GM19463 (cell line): ENCODE measurements around the gene PRKCD.

Experiments used
- ATAC-seq: cut with Tn5 transposase; IDR thresholded peaks from one replicate; pipeline ENCODE4 v1.9.1; 2021; ENCODE audit warnings: mild to moderate bottlenecking, moderate library complexity; ENCODE audit not compliant: unreplicated experiment

The PRKCD gene

DNA sequence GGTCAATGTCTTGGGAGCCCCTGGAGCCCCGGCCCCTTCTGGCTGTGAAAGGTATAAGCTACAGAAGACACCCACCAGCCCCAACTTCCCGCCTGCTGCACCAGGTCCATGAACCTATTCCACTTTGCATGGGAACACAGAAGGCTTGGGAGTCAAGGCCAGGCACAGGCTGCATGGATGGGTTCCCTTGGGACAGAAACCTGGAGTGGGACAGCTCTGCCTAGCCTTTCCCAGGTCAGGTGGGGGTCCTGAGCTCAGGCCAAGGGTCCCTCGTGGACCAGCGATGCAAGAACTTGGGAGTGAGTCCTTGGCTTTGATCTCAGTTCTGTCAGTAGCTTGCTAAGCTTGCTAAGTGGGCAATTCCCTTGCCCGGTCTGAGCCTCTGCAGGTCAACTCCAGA, 69.8 kb downstream of the PRKCD start:
- no peak for ATAC-seq

GRCh38 chr3:53231532-53232511, 70.8 kb downstream of the PRKCD start:
- ATAC-seq = no peak

GRCh38 chr3:53232641-53233377, 71.8 kb downstream of the PRKCD start:
- no peak for ATAC-seq

GRCh38 chr3:53234130-53234840, 73.3 kb downstream of the PRKCD start:
- ATAC-seq = no peak

GRCh38 chr3:53234841-53235232, 73.8 kb downstream of the PRKCD start:
- ATAC-seq = no peak

- no peak for ATAC-seq
Measured at GRCh38 chr3:53235545-53235944, 74.5 kb downstream of the PRKCD start.

DNA sequence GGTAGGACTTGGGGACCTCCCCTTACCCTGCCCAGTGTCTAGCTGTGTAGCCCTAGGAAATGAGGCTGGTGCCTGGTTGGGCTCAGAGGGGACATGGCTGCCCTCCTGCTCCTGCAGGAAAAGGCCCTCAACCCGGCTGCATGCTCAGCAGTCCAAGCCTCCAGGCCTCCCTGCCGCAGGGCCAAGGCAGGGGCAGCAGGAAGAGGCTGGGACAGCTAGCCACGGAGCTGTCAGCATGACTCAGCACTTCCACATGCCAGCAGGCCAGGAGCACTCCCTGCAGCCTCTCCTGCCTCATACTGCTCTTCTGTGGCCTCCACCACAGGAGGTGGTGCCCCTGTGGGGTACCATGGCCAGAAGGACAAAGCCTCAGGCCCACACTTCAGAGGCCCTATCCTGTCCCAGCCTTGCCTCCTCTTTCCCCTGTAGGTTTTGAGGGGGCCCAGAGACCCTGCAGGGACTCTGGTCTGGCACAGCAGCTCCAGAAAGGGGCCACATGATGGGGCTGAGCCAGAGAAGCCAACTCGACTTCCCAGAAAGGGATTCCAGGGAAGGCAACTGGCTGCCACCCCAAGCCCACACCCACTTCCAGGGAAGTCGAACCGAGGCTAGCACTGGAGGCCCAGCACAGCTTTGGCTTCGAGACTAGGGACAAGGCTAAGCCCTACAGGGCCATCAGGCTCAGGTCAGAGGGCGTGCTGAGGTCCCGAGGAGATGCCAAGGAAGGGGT, 75.3 kb downstream of the PRKCD start:
- ATAC-seq = no peak

DNA sequence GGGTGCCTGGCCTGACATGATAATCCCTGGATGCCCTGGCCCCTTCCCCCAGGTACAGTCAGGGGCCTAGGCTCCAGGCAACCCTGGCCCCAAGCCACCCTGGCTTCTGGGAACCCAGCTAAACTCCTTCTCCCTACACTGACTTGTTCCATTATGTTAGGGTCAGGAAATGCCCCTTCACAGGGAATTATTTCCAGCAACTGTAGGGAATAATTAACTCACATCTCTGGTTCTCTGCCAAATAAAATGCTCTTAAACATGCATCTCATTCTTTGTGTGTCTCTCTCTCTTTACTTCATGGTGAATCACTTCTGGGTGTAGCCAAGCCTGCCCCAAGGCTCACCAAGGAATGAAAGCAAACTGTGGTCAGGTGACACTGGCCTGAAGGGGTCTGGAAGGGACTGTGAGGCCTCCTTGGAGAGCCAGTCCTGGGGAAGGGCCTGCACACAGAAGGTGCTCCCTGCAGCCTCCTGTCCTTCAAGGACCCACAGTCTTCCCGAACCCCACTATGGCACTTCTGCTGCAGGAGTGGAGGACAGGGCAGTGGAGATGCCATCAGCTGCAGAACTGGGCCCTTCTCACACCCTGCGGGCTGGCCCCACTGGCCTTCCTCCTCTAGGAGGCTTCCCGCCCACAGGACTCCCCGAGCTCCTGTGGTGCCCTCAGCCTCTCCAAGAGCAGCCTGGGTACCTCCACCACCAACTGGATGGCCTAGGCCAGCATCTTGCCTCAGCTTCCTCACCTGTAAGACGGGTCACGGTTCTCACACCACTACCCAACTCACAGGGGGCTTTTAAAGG, 77.2 kb downstream of the PRKCD start:
- no peak for ATAC-seq

- ATAC-seq = no peak
Measured at GRCh38 chr3:53238886-53239285, 77.9 kb downstream of the PRKCD start.

DNA sequence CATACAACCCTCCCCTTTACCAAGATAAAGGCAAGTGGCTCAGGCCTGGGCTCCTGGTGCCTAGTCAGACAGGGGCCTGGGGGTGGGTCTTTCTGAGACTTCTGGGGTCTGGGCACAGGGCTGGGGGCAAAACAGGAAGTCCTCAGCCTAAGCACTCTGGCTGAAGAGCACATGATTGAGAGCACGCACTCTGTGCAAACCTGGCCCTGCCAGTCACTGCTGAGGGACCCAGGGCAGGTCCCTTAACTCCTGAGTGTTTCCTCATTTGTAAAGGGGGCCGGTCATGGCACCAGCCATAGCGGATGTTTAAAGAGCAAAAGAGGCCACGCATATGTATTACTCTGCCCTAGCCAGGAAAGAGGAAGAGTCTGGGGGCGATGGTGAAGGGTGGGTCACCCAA, 78.8 kb downstream of the PRKCD start:
- no peak for ATAC-seq

GRCh38 chr3:53240989-53241972, 80.3 kb downstream of the PRKCD start:
- no peak for ATAC-seq

GRCh38 chr3:53242155-53242554, 81.1 kb downstream of the PRKCD start:
- ATAC-seq = no peak
